Colonic mucosa (tissue), 4 donors: Measurements from ENCODE around the gene SNRPD2. TPM values are rescaled to one million over a fixed set of nuclear protein-coding genes. Genes with fewer than 3 reads are reported as not detected.

Experiments
- DNase-seq: peaks from one replicate; pipeline ENCODE4 v3.0.0-alpha.2; 2020
- H3K27ac ChIP-seq: fragments of 200-600 bp; one replicate; pipeline ENCODE4 v1.8.0; 2021
- H3K27me3 ChIP-seq: fragments of 200-600 bp; one replicate; pipeline ENCODE4 v1.8.0; 2021
- H3K36me3 ChIP-seq: fragments of 200-600 bp; one replicate; pipeline ENCODE4 v1.8.0; 2021
- H3K4me1 ChIP-seq: fragments of 200-600 bp; one replicate; pipeline ENCODE4 v1.8.0; 2021; ENCODE audit warnings: mild to moderate bottlenecking
- H3K4me3 ChIP-seq: fragments of 200-600 bp; one replicate; pipeline ENCODE4 v1.8.0; 2021
- H3K9ac ChIP-seq, 2 donors: one replicate each; pipeline ENCODE4 v1.7.0; 2013; ENCODE audit warnings: control low read depth in 2 of 2, low read depth in 2 of 2, low read length in 2 of 2
- H3K9me3 ChIP-seq: fragments of 200-600 bp; one replicate; pipeline ENCODE4 v1.8.0; 2021
- CTCF ChIP-seq: fragments of 200-600 bp; IDR thresholded peaks from one replicate; pipeline ENCODE4 v1.8.0; 2022; ENCODE audit warnings: antibody characterized with exemption, mild to moderate bottlenecking
- intact Hi-C: fragments of 100-400 bp; cut with DNase I; formaldehyde crosslinking; loops from one replicate; pipeline ENCODE4 v1.14.1; 2022
- total RNA-seq, 2 donors: library from RNA; stranded (reverse); fragmentation: NEBNext Ultra II Directional in 1 of 2; extraction: Animal tissue kit (Norgen Biotek cat#: 25700) in 1 of 2; gene quantifications; one replicate each; pipeline ENCODE4 v1.2.1, GENCODE V29; 2021
- donor health status: healthy.
- donor health status: DM: no; HTN: no; CAD: no.
- donor health status: DM: no; HTN: no; CAD: no.

Gene SNRPD2
- total RNA-seq, 2 donors from 2014 or later: 269 to 484 TPM

GRCh38 chr19:45676851-45677263, 14.9 kb downstream of the SNRPD2 start:
- H3K36me3 ChIP-seq: no peaks in the 10 kb centered on the region
- H3K27ac ChIP-seq: no peak overlapping the region
- peak overlapping the region; percentile 50 to 66 for H3K9ac ChIP-seq
- H3K9me3 ChIP-seq: no peaks in the 10 kb centered on the region
- peak overlapping the region; percentile 47 for H3K4me3 ChIP-seq
- peak; percentile 37 for DNase-seq
- H3K4me1 ChIP-seq: peaks cover 6% of the 10 kb centered on the region
- TF ChIP-seq CTCF: no peak
- intact Hi-C loops: no loop called here
- peaks cover 12% of the 10 kb centered on the region for H3K27me3 ChIP-seq

- Histone ChIP-seq H3K27me3 (peaks cover 12% of the 10 kb centered on the region), H3K4me1 (peaks cover 6% of the 10 kb centered on the region), H3K9ac (no peak overlapping the region), H3K36me3 (no peaks in the 10 kb centered on the region), H3K27ac (no peak overlapping the region), H3K9me3 (no peaks in the 10 kb centered on the region), H3K4me3 (no peak overlapping the region)
- intact Hi-C loops: no loop called here
- no peak for TF ChIP-seq CTCF
- DNase-seq: no peak
These were observed 16.8 kb downstream of the SNRPD2 start for GRCh38 chr19:45674946-45675345.

- DNase-seq: peak; percentile 97
- TF ChIP-seq CTCF: no peak
- intact Hi-C loops: no loop called here
- Histone ChIP-seq H3K36me3 (no peaks in the 10 kb centered on the region), H3K4me1 (no peaks in the 10 kb centered on the region), H3K9ac (peak overlapping the region; percentile 55 to 63), H3K27me3 (no peaks in the 10 kb centered on the region), H3K27ac (peak overlapping the region; percentile 27), H3K9me3 (no peaks in the 10 kb centered on the region), H3K4me3 (peak overlapping the region; percentile 20)
These were observed 20.9 kb downstream of the SNRPD2 start for GRCh38 chr19:45670670-45671453.

- peak overlapping the region; percentile 74 to 84 for H3K9ac ChIP-seq
- no peak for TF ChIP-seq CTCF
- no peaks in the 10 kb centered on the region for H3K36me3 ChIP-seq
- H3K27me3 ChIP-seq: no peaks in the 10 kb centered on the region
- peak overlapping the region; percentile 60 for H3K27ac ChIP-seq
- peak; percentile 42 for DNase-seq
- H3K9me3 ChIP-seq: no peaks in the 10 kb centered on the region
- no peaks in the 10 kb centered on the region for H3K4me1 ChIP-seq
- intact Hi-C loops: no loop called here
- H3K4me3 ChIP-seq: peak overlapping the region; percentile 42
These were observed 23.3 kb downstream of the SNRPD2 start for GRCh38 chr19:45668342-45668871.

- Histone ChIP-seq H3K4me1 (no peaks in the 10 kb centered on the region), H3K27me3 (no peaks in the 10 kb centered on the region), H3K36me3 (no peaks in the 10 kb centered on the region), H3K9me3 (no peaks in the 10 kb centered on the region), H3K4me3 (peak within 1 kb of the TSS; percentile 42), H3K9ac (peak within 1 kb of the TSS; percentile 74 to 84), H3K27ac (peak within 1 kb of the TSS; percentile 60)
- intact Hi-C loops: no loop called here
- no peak for TF ChIP-seq CTCF
- DNase-seq: peak; percentile 85
These were observed 24.0 kb downstream of the SNRPD2 start, which contains the start of gene GIPR for GRCh38 chr19:45667620-45668341. GIPR (plus strand) TSS chr19:45668221; CDS start chr19:45669521, 1,300 bp downstream.
